GM12864 (cell line): Measurements from ENCODE around the gene STPG3.
"Not testable (repeated sequence)": the region's sequence is repeated elsewhere in the genome, so short reads cannot be mapped to it uniquely, and the experiment has no call there.

ENCODE experiments used
- DNase-seq: peaks from one replicate; pipeline ENCODE4 v3.0.0-alpha.2; 2011; ENCODE audit warnings: low read depth
- H3K4me3 ChIP-seq: 2 replicates; pipeline ENCODE4 v1.5.1; 2011; ENCODE audit warnings: mild to moderate bottlenecking, low read depth, low read length, control low read depth
- TF ChIP-seq, protein P1 (sequence below): IDR thresholded peaks from 2 replicates; pipeline ENCODE4 v1.5.1; 2011; ENCODE audit warnings: low read depth, mild to moderate bottlenecking, moderate library complexity, low read length, control low read depth, inconsistent platforms; ENCODE audit errors: missing control alignments

The STPG3 gene

DNA sequence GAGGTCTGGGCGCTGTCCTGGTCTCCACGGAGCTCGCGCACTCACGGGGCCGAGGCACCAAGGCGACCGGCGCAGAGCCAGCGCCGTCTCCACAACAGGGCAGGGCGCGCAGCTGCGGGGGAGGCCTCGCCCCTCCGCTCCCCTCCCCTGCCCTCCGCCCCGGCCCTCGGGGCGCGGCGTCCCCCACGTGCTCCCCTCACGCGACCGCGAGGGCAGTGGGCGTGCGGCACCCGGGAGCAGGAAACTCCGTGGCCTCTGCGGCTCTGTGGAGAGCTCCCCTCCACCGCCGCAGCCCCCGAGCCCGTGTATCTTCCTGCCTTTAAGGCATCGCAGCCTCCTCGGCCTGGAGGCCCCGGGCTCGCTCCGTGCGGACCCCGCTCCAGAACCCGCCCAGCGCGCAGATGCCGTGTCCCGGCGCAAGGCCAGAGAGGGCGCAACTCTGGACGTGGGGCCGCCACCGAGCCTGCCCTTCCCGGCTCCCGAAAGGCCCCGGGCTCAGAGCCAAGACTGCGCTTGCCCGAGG, 10.7 kb upstream of the STPG3 start:
- peak overlapping the region; percentile 76 for H3K4me3 ChIP-seq
- DNase-seq, result no peak
- TF ChIP-seq, protein P1, sequence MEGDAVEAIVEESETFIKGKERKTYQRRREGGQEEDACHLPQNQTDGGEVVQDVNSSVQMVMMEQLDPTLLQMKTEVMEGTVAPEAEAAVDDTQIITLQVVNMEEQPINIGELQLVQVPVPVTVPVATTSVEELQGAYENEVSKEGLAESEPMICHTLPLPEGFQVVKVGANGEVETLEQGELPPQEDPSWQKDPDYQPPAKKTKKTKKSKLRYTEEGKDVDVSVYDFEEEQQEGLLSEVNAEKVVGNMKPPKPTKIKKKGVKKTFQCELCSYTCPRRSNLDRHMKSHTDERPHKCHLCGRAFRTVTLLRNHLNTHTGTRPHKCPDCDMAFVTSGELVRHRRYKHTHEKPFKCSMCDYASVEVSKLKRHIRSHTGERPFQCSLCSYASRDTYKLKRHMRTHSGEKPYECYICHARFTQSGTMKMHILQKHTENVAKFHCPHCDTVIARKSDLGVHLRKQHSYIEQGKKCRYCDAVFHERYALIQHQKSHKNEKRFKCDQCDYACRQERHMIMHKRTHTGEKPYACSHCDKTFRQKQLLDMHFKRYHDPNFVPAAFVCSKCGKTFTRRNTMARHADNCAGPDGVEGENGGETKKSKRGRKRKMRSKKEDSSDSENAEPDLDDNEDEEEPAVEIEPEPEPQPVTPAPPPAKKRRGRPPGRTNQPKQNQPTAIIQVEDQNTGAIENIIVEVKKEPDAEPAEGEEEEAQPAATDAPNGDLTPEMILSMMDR, result no peak

DNA sequence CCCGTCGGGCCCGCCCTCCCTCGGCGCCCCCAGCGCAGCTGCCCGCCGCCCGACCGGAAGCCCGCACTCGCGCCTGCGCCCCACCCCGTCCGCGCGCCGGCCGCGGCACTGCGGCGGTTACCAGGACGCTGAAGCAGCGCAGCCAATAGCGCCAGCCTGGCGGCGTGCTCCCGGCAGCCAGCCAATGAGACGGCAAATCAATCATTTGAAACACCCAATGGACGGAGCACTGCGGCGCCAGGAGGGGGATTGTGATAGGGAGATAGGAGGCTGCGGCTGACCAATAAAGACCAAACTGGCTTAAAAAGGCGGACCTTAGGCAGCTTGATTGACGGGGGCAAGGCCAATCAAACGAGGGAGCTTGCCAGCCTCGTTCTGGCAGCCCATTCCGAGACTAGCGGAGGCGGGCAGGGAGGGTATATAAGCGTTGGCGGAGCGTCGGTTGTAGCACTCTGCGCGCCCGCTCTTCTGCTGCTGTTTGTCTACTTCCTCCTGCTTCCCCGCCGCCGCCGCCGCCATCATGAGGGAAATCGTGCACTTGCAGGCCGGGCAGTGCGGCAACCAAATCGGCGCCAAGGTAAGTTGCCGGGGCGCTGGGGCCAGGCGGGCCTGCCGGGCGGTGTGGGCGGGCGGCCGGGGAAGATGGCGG, 10.1 kb upstream of the STPG3 start, which contains the start of gene TUBB4B:
TUBB4B (plus strand) TSS at position 447 of the 649 bp plus-strand sequence; CDS start at position 521, 74 bp downstream.
- TF ChIP-seq, protein P1, result no peak
- H3K4me3 ChIP-seq, result peak within 1 kb of the TSS; percentile 96
- DNase-seq, result peak; percentile 100

DNA sequence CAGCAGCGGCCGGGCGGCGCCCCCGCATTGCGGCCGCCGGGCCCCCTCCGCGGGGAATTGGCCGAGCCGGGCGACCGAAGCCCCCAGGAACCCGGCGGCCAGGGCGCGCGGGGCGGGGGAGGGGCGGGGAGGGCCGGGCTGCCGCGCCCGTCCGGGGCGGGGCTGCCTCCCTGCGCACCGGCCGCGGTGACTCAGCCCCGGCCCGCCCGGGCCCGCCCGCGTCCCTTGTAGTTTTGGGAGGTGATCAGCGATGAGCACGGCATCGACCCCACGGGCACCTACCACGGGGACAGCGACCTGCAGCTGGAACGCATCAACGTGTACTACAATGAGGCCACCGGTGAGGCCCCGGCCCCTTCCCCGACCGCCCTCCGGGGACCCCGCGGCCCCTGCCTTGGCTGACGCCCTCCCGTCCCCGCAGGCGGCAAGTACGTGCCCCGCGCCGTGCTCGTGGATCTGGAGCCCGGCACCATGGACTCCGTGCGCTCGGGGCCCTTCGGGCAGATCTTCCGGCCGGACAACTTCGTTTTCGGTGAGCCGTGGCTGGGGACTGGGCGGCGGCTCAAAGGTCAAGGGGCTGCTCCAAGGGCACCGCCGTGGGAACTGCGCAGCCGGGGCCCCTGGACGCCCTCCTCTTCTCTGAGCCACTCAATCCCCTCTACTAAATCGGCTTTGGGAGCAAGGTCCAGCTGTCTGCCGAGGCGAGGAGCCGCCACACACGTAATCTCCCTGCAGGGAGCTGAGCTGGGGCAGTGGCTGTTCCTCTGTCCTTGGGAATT, 9.4 kb upstream of the STPG3 start:
- DNase-seq, result no peak
- TF ChIP-seq, protein P1, result no peak
- H3K4me3 ChIP-seq, result peak overlapping the region; percentile 96

DNA sequence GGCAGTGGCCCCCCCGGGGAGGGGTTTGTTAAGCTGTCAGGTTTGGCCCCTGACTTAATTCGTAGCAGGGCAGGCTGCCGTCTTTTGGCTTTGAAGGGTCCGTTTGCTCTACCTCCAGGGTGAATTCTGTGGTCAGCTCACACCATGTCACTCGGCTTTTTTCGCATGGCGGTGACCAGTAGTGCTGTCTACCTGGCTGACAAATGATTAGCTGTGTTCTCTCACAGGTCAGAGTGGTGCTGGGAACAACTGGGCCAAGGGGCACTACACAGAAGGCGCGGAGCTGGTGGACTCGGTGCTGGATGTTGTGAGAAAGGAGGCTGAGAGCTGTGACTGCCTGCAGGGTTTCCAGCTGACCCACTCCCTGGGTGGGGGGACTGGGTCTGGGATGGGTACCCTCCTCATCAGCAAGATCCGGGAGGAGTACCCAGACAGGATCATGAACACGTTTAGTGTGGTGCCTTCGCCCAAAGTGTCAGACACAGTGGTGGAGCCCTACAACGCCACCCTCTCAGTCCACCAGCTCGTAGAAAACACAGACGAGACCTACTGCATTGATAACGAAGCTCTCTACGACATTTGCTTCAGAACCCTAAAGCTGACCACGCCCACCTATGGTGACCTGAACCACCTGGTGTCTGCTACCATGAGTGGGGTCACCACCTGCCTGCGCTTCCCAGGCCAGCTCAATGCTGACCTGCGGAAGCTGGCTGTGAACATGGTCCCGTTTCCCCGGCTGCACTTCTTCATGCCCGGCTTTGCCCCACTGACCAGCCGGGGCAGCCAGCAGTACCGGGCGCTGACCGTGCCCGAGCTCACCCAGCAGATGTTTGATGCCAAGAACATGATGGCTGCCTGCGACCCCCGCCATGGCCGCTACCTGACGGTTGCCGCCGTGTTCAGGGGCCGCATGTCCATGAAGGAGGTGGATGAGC, 8.6 kb upstream of the STPG3 start:
- TF ChIP-seq, protein P1, result no peak
- H3K4me3 ChIP-seq, result peak overlapping the region; percentile 96
- no peak for DNase-seq

DNA sequence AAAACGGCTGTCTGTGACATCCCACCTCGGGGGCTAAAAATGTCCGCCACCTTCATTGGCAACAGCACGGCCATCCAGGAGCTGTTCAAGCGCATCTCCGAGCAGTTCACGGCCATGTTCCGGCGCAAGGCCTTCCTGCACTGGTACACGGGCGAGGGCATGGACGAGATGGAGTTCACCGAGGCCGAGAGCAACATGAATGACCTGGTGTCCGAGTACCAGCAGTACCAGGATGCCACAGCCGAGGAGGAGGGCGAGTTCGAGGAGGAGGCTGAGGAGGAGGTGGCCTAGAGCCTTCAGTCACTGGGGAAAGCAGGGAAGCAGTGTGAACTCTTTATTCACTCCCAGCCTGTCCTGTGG, 7.8 kb upstream of the STPG3 start:
- not testable (repeated sequence) for H3K4me3 ChIP-seq, DNase-seq

DNA sequence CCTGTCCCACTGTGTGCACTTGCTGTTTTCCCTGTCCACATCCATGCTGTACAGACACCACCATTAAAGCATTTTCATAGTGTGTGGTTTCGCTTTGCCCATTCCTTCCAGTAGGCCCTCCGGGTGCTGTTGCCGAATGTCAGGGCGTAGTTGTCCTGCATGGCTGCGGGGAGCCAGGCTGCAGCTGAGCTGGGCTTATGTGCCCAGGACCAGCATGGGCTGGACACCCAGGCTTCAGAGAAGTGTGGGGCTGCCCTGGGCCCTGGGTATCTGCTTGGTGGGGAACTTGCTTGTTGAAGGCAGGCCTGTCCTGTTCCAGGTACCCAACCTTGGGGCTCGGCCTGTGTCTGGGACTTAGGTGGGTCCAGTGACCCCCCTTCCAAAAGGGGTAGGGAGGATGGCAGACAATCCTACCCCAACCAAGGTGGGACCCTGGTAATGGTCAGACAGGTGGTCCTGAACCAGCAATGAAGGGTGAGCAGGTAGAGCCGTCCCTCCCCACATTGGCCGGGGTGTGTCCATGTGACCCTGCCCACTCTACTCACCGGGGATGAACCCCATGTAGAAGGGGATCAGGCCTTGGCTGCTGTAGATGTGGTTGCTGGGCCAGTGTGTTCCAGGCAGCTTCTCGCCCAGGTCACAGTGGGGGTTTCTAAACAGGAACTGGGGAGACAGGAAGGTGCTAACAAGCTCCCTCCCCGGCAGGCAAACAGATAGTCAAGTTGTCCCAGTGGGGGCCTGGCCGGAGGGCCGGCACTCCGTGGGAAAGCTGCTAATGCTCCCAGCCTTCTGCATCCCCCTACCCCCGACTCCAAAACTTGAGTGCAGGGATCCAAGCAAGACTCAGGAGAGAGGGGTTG, 7.2 kb upstream of the STPG3 start:
- H3K4me3 ChIP-seq, result no peak overlapping the region
- DNase-seq, result no peak
- TF ChIP-seq, protein P1, result no peak
